WTC11 (cell line): ENCODE results near the gene CYBB. TPM values are rescaled to one million over a fixed set of nuclear protein-coding genes. Genes with fewer than 3 reads are reported as not detected.

Source experiments
- ATAC-seq: fragments of 200-7000 bp; cut with Tn5 transposase; 2 replicates; pipeline ENCODE4 v1.10.0; 2021; ENCODE audit warnings: mild to moderate bottlenecking, moderate library complexity
- CTCF ChIA-PET: fragments of 300-600 bp; sonication (Branson Sonifier 250); formaldehyde crosslinking; loops from one replicate; lab custom pipeline; 2021; ENCODE audit warnings: antibody characterized with exemption; lab: Charles Lee
- POLR2A ChIA-PET: fragments of 350-600 bp; sonication (Branson Sonifier 250); formaldehyde crosslinking; loops from one replicate; lab custom pipeline; 2021; ENCODE audit warnings: antibody characterized with exemption; lab: Charles Lee
- DNase-seq: peaks from one replicate; pipeline ENCODE4 v3.0.0; 2021; ENCODE audit warnings: low spot score
- H3K27ac Mint-ChIP-seq: 2 replicates; pipeline ENCODE4 v1.8.0; 2021; ENCODE audit warnings: mixed read lengths
- H3K27me3 Mint-ChIP-seq: 2 replicates; pipeline ENCODE4 v1.8.0; 2021; ENCODE audit warnings: low read depth, mild to moderate bottlenecking, moderate library complexity, mixed read lengths
- H3K36me3 Mint-ChIP-seq: 2 replicates; pipeline ENCODE4 v1.8.0; 2021; ENCODE audit warnings: mixed read lengths
- H3K4me1 Mint-ChIP-seq: 2 replicates; pipeline ENCODE4 v1.8.0; 2022; ENCODE audit warnings: mixed read lengths
- H3K4me3 Mint-ChIP-seq: 2 replicates; pipeline ENCODE4 v1.8.0; 2021; ENCODE audit warnings: mild to moderate bottlenecking, moderate library complexity, mixed read lengths
- H3K9me3 Mint-ChIP-seq: 2 replicates; pipeline ENCODE4 v1.8.0; 2021; ENCODE audit warnings: mixed read lengths
- CREB1 ChIP-seq: sonication (generic); formaldehyde crosslinking; IDR thresholded peaks from 2 replicates; pipeline ENCODE4 v1.8.0; 2023; ENCODE audit warnings: mild to moderate bottlenecking, missing genetic modification reagents
- ETV6 ChIP-seq: sonication (generic); formaldehyde crosslinking; IDR thresholded peaks from 2 replicates; pipeline ENCODE4 v1.8.1; 2022; ENCODE audit warnings: mild to moderate bottlenecking, missing genetic modification reagents
- FOXP1 ChIP-seq: sonication (generic); formaldehyde crosslinking; IDR thresholded peaks from 2 replicates; pipeline ENCODE4 v1.8.0; 2022; ENCODE audit warnings: missing genetic modification reagents, mild to moderate bottlenecking, moderate library complexity, borderline replicate concordance
- GRHL2 ChIP-seq: fragments of 250-450 bp; sonication (Bioruptor Pico); IDR thresholded peaks from 2 replicates; pipeline ENCODE4 v1.8.0; 2022; ENCODE audit warnings: mild to moderate bottlenecking, moderate library complexity; ENCODE audit not compliant: insufficient replicate concordance, severe bottlenecking
- NR3C1 ChIP-seq: sonication (generic); formaldehyde crosslinking; conservative IDR thresholded peaks from 2 replicates; pipeline ENCODE4 v1.8.1; 2023; ENCODE audit warnings: low read depth, mild to moderate bottlenecking, missing genetic modification reagents
- OVOL2 ChIP-seq: fragments of 250-450 bp; sonication (Bioruptor Pico); IDR thresholded peaks from 2 replicates; pipeline ENCODE4 v1.9.0; 2021; ENCODE audit warnings: mild to moderate bottlenecking, borderline replicate concordance
- SMAD3 ChIP-seq: sonication (generic); formaldehyde crosslinking; IDR thresholded peaks from 2 replicates; pipeline ENCODE4 v1.8.0; 2022; ENCODE audit warnings: missing genetic modification reagents, mild to moderate bottlenecking, borderline replicate concordance
- ZNF671 ChIP-seq: fragments of 250-450 bp; sonication (Bioruptor Pico); IDR thresholded peaks from 2 replicates; pipeline ENCODE4 v1.8.0; 2021; ENCODE audit warnings: mild to moderate bottlenecking
- total RNA-seq: library from RNA; stranded (reverse); gene quantifications from 3 replicates; pipeline ENCODE4 v1.2.3, GENCODE V29; 2021
- TF ChIP-seq, protein P1 (sequence below): sonication (generic); formaldehyde crosslinking; IDR thresholded peaks from 2 replicates; pipeline ENCODE4 v1.8.0; 2023; ENCODE audit warnings: mild to moderate bottlenecking, missing genetic modification reagents
- TF ChIP-seq, protein P2 (sequence below): fragments of 250-450 bp; sonication (Bioruptor Pico); IDR thresholded peaks from 2 replicates; pipeline ENCODE4 v1.9.0; 2021; ENCODE audit warnings: moderate library complexity, mild to moderate bottlenecking, inconsistent platforms, borderline replicate concordance
- TF ChIP-seq, protein P3 (sequence below): sonication (generic); formaldehyde crosslinking; IDR thresholded peaks from 2 replicates; pipeline ENCODE4 v1.8.0; 2022; ENCODE audit warnings: mild to moderate bottlenecking, missing genetic modification reagents
- TF ChIP-seq, protein P4 (sequence below): sonication (generic); formaldehyde crosslinking; IDR thresholded peaks from 2 replicates; pipeline ENCODE4 v1.8.1; 2023; ENCODE audit warnings: mild to moderate bottlenecking, missing genetic modification reagents
- TF ChIP-seq, protein P5 (sequence below): sonication (generic); formaldehyde crosslinking; conservative IDR thresholded peaks from 2 replicates; pipeline ENCODE4 v1.8.1; 2023; ENCODE audit warnings: mild to moderate bottlenecking, low read depth, missing genetic modification reagents, moderate library complexity
- TF ChIP-seq, protein P6 (sequence below): sonication (generic); formaldehyde crosslinking; IDR thresholded peaks from 2 replicates; pipeline ENCODE4 v1.8.0; 2022; ENCODE audit warnings: mild to moderate bottlenecking, missing genetic modification reagents
- TF ChIP-seq, protein P7 (sequence below): sonication (generic); formaldehyde crosslinking; IDR thresholded peaks from 2 replicates; pipeline ENCODE4 v1.8.0; 2022; ENCODE audit warnings: missing genetic modification reagents
- TF ChIP-seq, protein P8 (sequence below): sonication (generic); formaldehyde crosslinking; IDR thresholded peaks from 2 replicates; pipeline ENCODE4 v1.8.1; 2022; ENCODE audit warnings: mild to moderate bottlenecking, missing genetic modification reagents, moderate library complexity, borderline replicate concordance

Gene CYBB
- total RNA-seq, 1 experiment from 2014 or later: 0.22 TPM

DNA sequence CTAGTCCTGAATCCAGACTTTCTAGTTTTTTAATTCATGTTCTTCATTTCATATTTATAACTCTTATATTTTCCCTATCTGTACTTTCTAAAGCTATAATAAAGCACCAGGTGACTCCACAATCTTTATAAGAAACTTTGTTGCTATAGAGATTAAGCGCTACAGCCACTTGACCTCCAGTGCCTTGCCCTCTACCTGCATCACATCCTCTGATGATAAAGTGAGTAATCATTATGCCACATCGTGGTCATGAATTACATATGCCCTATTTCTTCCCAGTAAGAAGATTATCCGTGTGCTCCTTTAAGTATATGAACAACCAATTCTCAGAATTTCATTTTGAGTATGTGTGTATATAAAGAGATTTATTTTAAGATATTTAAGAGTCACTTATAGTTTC is 74.3 kb downstream of the CYBB start:
- H3K36me3 Mint-ChIP-seq: no peaks in the 10 kb centered on the region; the same call in 1 of the 2 replicates
- ChIA-PET POLR2A (interaction anchor here (0.5 kb wide), 1 partner anchor 657 kb away, joined by 5 read pairs; no protein-coding TSS in a partner anchor), CTCF (no interaction called here)
- no peak overlapping the region for H3K27ac Mint-ChIP-seq
- ATAC-seq: no peak
- H3K27me3 Mint-ChIP-seq: peaks cover 2% of the 10 kb centered on the region; the same call in 1 of the 2 replicates
- TF ChIP-seq, protein P1, sequence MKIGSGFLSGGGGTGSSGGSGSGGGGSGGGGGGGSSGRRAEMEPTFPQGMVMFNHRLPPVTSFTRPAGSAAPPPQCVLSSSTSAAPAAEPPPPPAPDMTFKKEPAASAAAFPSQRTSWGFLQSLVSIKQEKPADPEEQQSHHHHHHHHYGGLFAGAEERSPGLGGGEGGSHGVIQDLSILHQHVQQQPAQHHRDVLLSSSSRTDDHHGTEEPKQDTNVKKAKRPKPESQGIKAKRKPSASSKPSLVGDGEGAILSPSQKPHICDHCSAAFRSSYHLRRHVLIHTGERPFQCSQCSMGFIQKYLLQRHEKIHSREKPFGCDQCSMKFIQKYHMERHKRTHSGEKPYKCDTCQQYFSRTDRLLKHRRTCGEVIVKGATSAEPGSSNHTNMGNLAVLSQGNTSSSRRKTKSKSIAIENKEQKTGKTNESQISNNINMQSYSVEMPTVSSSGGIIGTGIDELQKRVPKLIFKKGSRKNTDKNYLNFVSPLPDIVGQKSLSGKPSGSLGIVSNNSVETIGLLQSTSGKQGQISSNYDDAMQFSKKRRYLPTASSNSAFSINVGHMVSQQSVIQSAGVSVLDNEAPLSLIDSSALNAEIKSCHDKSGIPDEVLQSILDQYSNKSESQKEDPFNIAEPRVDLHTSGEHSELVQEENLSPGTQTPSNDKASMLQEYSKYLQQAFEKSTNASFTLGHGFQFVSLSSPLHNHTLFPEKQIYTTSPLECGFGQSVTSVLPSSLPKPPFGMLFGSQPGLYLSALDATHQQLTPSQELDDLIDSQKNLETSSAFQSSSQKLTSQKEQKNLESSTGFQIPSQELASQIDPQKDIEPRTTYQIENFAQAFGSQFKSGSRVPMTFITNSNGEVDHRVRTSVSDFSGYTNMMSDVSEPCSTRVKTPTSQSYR (CRISPR knock-in tag): no peak
- TF ChIP-seq, protein P2, sequence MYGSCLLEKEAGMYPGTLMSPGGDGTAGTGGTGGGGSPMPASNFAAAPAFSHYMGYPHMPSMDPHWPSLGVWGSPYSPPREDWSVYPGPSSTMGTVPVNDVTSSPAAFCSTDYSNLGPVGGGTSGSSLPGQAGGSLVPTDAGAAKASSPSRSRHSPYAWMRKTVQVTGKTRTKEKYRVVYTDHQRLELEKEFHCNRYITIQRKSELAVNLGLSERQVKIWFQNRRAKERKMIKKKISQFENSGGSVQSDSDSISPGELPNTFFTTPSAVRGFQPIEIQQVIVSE (CRISPR knock-in tag): no peak
- TF ChIP-seq, protein P3, sequence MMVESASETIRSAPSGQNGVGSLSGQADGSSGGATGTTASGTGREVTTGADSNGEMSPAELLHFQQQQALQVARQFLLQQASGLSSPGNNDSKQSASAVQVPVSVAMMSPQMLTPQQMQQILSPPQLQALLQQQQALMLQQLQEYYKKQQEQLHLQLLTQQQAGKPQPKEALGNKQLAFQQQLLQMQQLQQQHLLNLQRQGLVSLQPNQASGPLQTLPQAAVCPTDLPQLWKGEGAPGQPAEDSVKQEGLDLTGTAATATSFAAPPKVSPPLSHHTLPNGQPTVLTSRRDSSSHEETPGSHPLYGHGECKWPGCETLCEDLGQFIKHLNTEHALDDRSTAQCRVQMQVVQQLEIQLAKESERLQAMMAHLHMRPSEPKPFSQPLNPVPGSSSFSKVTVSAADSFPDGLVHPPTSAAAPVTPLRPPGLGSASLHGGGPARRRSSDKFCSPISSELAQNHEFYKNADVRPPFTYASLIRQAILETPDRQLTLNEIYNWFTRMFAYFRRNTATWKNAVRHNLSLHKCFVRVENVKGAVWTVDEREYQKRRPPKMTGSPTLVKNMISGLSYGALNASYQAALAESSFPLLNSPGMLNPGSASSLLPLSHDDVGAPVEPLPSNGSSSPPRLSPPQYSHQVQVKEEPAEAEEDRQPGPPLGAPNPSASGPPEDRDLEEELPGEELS: no peak
- TF ChIP-seq, protein P4, sequence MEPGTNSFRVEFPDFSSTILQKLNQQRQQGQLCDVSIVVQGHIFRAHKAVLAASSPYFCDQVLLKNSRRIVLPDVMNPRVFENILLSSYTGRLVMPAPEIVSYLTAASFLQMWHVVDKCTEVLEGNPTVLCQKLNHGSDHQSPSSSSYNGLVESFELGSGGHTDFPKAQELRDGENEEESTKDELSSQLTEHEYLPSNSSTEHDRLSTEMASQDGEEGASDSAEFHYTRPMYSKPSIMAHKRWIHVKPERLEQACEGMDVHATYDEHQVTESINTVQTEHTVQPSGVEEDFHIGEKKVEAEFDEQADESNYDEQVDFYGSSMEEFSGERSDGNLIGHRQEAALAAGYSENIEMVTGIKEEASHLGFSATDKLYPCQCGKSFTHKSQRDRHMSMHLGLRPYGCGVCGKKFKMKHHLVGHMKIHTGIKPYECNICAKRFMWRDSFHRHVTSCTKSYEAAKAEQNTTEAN (CRISPR knock-in tag): no peak
- TF ChIP-seq, all 79 proteins: peak for 0
- 0 out of 2 replicates have a peak, but pooled peaks cover 5% of the 10 kb centered on the region for H3K9me3 Mint-ChIP-seq
- no peak for DNase-seq
- no peak overlapping the region for H3K4me3 Mint-ChIP-seq
- no peaks in the 10 kb centered on the region for H3K4me1 Mint-ChIP-seq

DNA sequence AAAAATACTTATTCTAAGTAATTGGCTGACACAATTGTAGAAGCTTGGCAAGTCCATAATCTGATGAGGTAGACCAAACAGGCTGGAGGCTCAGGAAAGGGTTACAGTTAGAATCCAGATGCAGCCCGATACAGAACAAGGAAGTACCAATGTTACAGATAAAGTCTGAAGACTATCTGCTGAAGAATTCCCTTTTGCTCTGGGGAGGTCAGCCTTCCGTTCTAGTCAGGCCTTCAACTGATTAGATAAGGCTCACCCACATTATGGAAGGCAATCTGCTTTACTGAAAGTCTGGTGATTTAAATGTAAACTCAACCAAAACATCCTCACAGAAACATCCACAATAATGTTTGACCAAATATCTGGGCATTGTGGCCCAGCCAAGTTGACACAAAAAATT is 74.9 kb downstream of the CYBB start:
- Mint-ChIP-seq H3K27me3 (peaks cover under 1% of the 10 kb centered on the region; the same call in 1 of the 2 replicates), H3K9me3 (0 out of 2 replicates have a peak, but pooled peaks cover 5% of the 10 kb centered on the region), H3K27ac (no peak overlapping the region), H3K4me3 (no peak overlapping the region), H3K4me1 (no peaks in the 10 kb centered on the region), H3K36me3 (no peaks in the 10 kb centered on the region; the same call in 1 of the 2 replicates)
- POLR2A ChIA-PET: no interaction called here
- CTCF ChIA-PET: no interaction called here
- no peak for DNase-seq
- ATAC-seq: no peak
- TF ChIP-seq SMAD3 (CRISPR knock-in tag): no peak
- TF ChIP-seq, protein P5, sequence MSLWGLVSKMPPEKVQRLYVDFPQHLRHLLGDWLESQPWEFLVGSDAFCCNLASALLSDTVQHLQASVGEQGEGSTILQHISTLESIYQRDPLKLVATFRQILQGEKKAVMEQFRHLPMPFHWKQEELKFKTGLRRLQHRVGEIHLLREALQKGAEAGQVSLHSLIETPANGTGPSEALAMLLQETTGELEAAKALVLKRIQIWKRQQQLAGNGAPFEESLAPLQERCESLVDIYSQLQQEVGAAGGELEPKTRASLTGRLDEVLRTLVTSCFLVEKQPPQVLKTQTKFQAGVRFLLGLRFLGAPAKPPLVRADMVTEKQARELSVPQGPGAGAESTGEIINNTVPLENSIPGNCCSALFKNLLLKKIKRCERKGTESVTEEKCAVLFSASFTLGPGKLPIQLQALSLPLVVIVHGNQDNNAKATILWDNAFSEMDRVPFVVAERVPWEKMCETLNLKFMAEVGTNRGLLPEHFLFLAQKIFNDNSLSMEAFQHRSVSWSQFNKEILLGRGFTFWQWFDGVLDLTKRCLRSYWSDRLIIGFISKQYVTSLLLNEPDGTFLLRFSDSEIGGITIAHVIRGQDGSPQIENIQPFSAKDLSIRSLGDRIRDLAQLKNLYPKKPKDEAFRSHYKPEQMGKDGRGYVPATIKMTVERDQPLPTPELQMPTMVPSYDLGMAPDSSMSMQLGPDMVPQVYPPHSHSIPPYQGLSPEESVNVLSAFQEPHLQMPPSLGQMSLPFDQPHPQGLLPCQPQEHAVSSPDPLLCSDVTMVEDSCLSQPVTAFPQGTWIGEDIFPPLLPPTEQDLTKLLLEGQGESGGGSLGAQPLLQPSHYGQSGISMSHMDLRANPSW (CRISPR knock-in tag): no peak
- no peak for TF ChIP-seq OVOL2
- TF ChIP-seq FOXP1 (CRISPR knock-in tag): no peak
- TF ChIP-seq NR3C1 (CRISPR knock-in tag): no peak
- TF ChIP-seq, protein P6, sequence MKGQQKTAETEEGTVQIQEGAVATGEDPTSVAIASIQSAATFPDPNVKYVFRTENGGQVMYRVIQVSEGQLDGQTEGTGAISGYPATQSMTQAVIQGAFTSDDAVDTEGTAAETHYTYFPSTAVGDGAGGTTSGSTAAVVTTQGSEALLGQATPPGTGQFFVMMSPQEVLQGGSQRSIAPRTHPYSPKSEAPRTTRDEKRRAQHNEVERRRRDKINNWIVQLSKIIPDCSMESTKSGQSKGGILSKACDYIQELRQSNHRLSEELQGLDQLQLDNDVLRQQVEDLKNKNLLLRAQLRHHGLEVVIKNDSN (CRISPR knock-in tag): no peak
- TF ChIP-seq GRHL2 (CRISPR knock-in tag): no peak
- TF ChIP-seq CREB1 (CRISPR knock-in tag): no peak
- TF ChIP-seq, protein P7, sequence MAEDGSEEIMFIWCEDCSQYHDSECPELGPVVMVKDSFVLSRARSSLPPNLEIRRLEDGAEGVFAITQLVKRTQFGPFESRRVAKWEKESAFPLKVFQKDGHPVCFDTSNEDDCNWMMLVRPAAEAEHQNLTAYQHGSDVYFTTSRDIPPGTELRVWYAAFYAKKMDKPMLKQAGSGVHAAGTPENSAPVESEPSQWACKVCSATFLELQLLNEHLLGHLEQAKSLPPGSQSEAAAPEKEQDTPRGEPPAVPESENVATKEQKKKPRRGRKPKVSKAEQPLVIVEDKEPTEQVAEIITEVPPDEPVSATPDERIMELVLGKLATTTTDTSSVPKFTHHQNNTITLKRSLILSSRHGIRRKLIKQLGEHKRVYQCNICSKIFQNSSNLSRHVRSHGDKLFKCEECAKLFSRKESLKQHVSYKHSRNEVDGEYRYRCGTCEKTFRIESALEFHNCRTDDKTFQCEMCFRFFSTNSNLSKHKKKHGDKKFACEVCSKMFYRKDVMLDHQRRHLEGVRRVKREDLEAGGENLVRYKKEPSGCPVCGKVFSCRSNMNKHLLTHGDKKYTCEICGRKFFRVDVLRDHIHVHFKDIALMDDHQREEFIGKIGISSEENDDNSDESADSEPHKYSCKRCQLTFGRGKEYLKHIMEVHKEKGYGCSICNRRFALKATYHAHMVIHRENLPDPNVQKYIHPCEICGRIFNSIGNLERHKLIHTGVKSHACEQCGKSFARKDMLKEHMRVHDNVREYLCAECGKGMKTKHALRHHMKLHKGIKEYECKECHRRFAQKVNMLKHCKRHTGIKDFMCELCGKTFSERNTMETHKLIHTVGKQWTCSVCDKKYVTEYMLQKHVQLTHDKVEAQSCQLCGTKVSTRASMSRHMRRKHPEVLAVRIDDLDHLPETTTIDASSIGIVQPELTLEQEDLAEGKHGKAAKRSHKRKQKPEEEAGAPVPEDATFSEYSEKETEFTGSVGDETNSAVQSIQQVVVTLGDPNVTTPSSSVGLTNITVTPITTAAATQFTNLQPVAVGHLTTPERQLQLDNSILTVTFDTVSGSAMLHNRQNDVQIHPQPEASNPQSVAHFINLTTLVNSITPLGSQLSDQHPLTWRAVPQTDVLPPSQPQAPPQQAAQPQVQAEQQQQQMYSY (CRISPR knock-in tag): no peak
- TF ChIP-seq ZNF671 (CRISPR knock-in tag): no peak
- no peak for TF ChIP-seq ETV6 (CRISPR knock-in tag)
- TF ChIP-seq, protein P8, sequence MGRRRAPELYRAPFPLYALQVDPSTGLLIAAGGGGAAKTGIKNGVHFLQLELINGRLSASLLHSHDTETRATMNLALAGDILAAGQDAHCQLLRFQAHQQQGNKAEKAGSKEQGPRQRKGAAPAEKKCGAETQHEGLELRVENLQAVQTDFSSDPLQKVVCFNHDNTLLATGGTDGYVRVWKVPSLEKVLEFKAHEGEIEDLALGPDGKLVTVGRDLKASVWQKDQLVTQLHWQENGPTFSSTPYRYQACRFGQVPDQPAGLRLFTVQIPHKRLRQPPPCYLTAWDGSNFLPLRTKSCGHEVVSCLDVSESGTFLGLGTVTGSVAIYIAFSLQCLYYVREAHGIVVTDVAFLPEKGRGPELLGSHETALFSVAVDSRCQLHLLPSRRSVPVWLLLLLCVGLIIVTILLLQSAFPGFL (CRISPR knock-in tag): no peak
- TF ChIP-seq, protein P4 (CRISPR knock-in tag): no peak
